Smooth muscle cell (in vitro differentiated cells): ENCODE measurements around the gene PLD1. TPM values are rescaled to one million over a fixed set of nuclear protein-coding genes. Genes with fewer than 3 reads are reported as not detected.

Experiments used
- DNase-seq: peaks from one replicate; lab custom pipeline; 2025; ENCODE audit not compliant: unreplicated experiment; lab: John Stamatoyannopoulos, UW
- H2AFZ ChIP-seq: fragments of 200-600 bp; sonication (generic); 2 replicates; pipeline ENCODE4 v1.6.0; 2016; ENCODE audit warnings: antibody characterized with exemption, low read depth, mild to moderate bottlenecking
- H3F3A ChIP-seq: fragments of 200-600 bp; sonication (generic); 2 replicates; pipeline ENCODE4 v1.6.0; 2017; ENCODE audit warnings: antibody characterized with exemption, low read depth
- H3K27ac ChIP-seq: fragments of 200-600 bp; sonication (generic); 2 replicates; pipeline ENCODE4 v1.5.1; 2016; ENCODE audit warnings: low read depth, mild to moderate bottlenecking
- H3K27me3 ChIP-seq: fragments of 200-600 bp; sonication (generic); 2 replicates; pipeline ENCODE4 v1.6.1; 2016; ENCODE audit warnings: low read depth, mild to moderate bottlenecking
- H3K36me3 ChIP-seq: fragments of 200-600 bp; sonication (generic); 2 replicates; pipeline ENCODE4 v1.5.1; 2016; ENCODE audit warnings: low read depth
- H3K4me1 ChIP-seq: fragments of 200-600 bp; sonication (generic); 2 replicates; pipeline ENCODE4 v1.5.1; 2016; ENCODE audit warnings: low read depth
- H3K4me2 ChIP-seq: fragments of 200-600 bp; sonication (generic); 2 replicates; pipeline ENCODE4 v1.6.0; 2016; ENCODE audit warnings: mild to moderate bottlenecking
- H3K4me3 ChIP-seq: fragments of 200-600 bp; sonication (generic); 2 replicates; pipeline ENCODE4 v1.5.1; 2016; ENCODE audit warnings: mild to moderate bottlenecking
- H3K79me2 ChIP-seq: fragments of 200-600 bp; sonication (generic); 2 replicates; pipeline ENCODE4 v1.6.0; 2016; ENCODE audit warnings: low read depth, mild to moderate bottlenecking
- H3K9ac ChIP-seq: fragments of 200-600 bp; sonication (generic); 2 replicates; pipeline ENCODE4 v1.6.0; 2016; ENCODE audit warnings: low read depth
- H3K9me3 ChIP-seq: fragments of 200-600 bp; sonication (generic); replicated peaks from 2 replicates; pipeline ENCODE4 v1.5.1; 2016; ENCODE audit warnings: low read depth
- H4K20me1 ChIP-seq: fragments of 200-600 bp; sonication (generic); 2 replicates; pipeline ENCODE4 v1.6.0; 2016; ENCODE audit warnings: low read depth
- WGBS: methylation state at CpG from one replicate; pipeline ENCODE4 v1.1.7; 2016; ENCODE audit warnings: low lambda C conversion rate; 5-methylcytosine and 5-hydroxymethylcytosine counted together
- polyA plus RNA-seq: library from polyadenylated mRNA; unstranded; fragments of >200 nt; fragmentation: Nextera tagmentation; extraction: Ambion mirVana; gene quantifications from 2 replicates; pipeline ENCODE4 v1.2.1, GENCODE V29; 2016
- total RNA-seq: library from RNA; depleted of rRNA; stranded (reverse); fragments of >200 nt; gene quantifications from 2 replicates; pipeline ENCODE4 v1.2.3, GENCODE V29; 2014
- TF ChIP-seq, protein P1 (sequence below): fragments of 200-600 bp; sonication (generic); IDR thresholded peaks from 2 replicates; pipeline ENCODE4 v1.5.1; 2017; ENCODE audit warnings: borderline replicate concordance, mild to moderate bottlenecking, antibody characterized with exemption; ENCODE audit not compliant: insufficient read depth, poor library complexity, severe bottlenecking

Gene PLD1
- total and polyA plus RNA-seq, 2 experiments from 2014 or later, result 15.2 to 36.1 TPM

DNA sequence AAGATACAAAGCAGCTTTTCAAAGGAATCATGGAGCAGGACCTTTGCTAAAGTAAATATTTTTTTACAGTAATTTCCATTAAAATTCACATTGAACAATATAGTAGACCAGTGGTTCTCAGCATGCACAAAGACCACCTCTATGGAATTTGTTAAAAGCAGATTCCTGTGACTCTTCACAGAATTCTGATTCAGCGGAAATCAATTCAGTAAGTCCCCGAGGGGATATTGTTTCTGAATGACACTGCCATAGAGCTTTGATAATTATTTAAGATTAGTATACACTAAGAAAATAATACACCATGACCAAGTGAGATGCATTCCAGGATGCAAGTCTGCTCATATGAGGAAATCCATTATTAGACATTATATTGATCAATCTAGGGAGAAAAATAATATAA is 188.2 kb downstream of the PLD1 start:
- Histone ChIP-seq H3F3A (no peaks in the 10 kb centered on the region), H3K27ac (no peak overlapping the region), H3K27me3 (no peaks in the 10 kb centered on the region), H3K4me2 (no peak overlapping the region), H3K4me1 (no peaks in the 10 kb centered on the region), H3K9ac (no peak overlapping the region), H2AFZ (no peak overlapping the region), H3K4me3 (no peak overlapping the region), H4K20me1 (no peaks in the 10 kb centered on the region), H3K79me2 (no peaks in the 10 kb centered on the region), H3K36me3 (no peaks in the 10 kb centered on the region), H3K9me3 (no peaks in the 10 kb centered on the region)
- TF ChIP-seq, protein P1, sequence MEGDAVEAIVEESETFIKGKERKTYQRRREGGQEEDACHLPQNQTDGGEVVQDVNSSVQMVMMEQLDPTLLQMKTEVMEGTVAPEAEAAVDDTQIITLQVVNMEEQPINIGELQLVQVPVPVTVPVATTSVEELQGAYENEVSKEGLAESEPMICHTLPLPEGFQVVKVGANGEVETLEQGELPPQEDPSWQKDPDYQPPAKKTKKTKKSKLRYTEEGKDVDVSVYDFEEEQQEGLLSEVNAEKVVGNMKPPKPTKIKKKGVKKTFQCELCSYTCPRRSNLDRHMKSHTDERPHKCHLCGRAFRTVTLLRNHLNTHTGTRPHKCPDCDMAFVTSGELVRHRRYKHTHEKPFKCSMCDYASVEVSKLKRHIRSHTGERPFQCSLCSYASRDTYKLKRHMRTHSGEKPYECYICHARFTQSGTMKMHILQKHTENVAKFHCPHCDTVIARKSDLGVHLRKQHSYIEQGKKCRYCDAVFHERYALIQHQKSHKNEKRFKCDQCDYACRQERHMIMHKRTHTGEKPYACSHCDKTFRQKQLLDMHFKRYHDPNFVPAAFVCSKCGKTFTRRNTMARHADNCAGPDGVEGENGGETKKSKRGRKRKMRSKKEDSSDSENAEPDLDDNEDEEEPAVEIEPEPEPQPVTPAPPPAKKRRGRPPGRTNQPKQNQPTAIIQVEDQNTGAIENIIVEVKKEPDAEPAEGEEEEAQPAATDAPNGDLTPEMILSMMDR, result no peak
- no peak for DNase-seq
- 95% methylated on average over 2 of the region's 2 CpGs for WGBS

DNA sequence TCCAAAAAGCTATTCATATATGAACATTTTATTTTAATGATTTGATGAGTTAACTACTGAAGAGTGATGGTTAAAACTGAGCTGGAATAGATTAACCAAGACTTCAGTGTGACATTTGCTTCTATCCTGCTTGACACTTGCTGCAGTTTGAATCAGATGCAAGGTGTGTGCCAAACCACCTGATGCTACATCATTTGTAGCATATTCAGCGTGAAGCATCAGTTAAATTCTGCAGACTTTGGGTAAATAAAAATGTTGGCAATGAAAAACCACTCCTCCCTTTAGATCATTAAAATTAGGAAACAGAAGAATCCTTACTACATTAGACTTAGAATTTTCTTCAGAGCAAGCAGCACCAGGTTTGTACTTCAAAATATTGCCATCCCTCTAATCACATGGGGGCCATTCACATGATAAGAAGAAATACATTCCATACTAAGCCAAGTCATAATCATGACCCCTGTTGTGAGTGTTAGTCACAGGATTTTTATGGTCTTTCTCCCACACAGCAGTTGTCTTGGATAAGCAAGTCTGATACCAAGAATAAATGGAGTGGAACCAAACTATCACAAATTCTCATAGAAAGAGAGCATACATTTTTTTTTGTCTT is 189.4 kb downstream of the PLD1 start:
- no peaks in the 10 kb centered on the region for H3K4me1 ChIP-seq
- no peak overlapping the region for H3K4me2 ChIP-seq
- no peak overlapping the region for H2AFZ ChIP-seq
- 95% methylated on average over 1 of the region's 1 CpG for WGBS
- H3K9me3 ChIP-seq, result no peaks in the 10 kb centered on the region
- H3K79me2 ChIP-seq, result no peaks in the 10 kb centered on the region
- H3K27me3 ChIP-seq, result no peaks in the 10 kb centered on the region
- no peak for DNase-seq
- no peaks in the 10 kb centered on the region for H3K36me3 ChIP-seq
- H3K4me3 ChIP-seq, result no peak overlapping the region
- TF ChIP-seq, protein P1, result no peak
- H3F3A ChIP-seq, result no peaks in the 10 kb centered on the region
- no peak overlapping the region for H3K9ac ChIP-seq
- no peaks in the 10 kb centered on the region for H4K20me1 ChIP-seq
- no peak overlapping the region for H3K27ac ChIP-seq

DNA sequence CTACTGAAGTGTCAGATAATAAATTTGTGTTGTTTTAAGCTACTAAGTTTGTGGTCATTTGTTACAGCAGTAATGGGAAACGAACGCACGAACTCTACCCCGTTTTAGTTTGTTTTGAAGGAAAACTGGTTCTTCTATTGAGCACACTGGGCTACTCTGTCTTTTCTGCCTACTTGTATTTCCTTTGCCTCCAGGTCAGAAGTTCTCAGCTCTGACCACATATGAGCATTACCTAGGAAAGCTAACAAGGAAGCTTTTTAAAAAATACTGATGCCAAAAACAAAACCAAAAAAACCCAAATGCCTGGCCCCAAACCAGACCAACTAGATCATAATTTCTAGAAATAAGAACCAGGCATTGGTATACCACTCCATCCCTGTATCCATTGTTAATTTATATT is 193.5 kb downstream of the PLD1 start:
- Histone ChIP-seq H3K27me3 (no peaks in the 10 kb centered on the region), H3K9me3 (no peaks in the 10 kb centered on the region), H3F3A (no peaks in the 10 kb centered on the region), H3K27ac (no peak overlapping the region), H3K79me2 (no peaks in the 10 kb centered on the region), H3K36me3 (no peaks in the 10 kb centered on the region), H3K9ac (no peak overlapping the region), H3K4me3 (no peak overlapping the region), H4K20me1 (no peaks in the 10 kb centered on the region), H3K4me1 (no peaks in the 10 kb centered on the region), H3K4me2 (no peak overlapping the region), H2AFZ (no peak overlapping the region)
- TF ChIP-seq, protein P1, result no peak
- DNase-seq, result no peak
- 95% methylated on average over 4 of the region's 4 CpGs for WGBS

DNA sequence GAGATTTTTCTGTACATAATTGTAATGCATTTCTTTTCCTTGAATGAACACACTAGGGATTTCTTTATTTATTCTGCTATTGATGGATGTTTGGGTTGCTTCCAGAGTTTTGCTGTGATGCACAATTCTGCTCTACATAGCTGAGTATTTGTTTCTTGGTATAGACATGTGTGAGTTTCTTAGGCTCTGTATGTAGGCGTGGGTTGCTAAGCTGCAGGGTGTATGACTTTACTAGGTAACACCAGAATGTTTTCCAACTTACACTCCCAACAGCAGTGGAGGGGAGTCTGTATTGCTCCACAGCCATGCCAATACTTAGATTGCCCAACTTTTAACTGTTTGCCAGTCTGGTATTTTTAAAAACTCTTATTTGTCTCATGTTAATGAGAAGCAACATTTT is 194.6 kb downstream of the PLD1 start:
- Histone ChIP-seq H3K36me3 (no peaks in the 10 kb centered on the region), H3K27me3 (no peaks in the 10 kb centered on the region), H3K4me2 (no peak overlapping the region), H3K4me3 (no peak overlapping the region), H3K4me1 (peaks cover 2% of the 10 kb centered on the region), H4K20me1 (no peaks in the 10 kb centered on the region), H3K9me3 (no peaks in the 10 kb centered on the region), H2AFZ (no peak overlapping the region), H3K27ac (no peak overlapping the region), H3F3A (no peaks in the 10 kb centered on the region), H3K9ac (no peak overlapping the region), H3K79me2 (no peaks in the 10 kb centered on the region)
- 85% methylated on average over 1 of the region's 1 CpG for WGBS
- no peak for DNase-seq
- TF ChIP-seq, protein P1, result no peak
